HEK293 (cell line): ENCODE results near the gene PCF11.

Experiments
- CTCF ChIA-PET: fragments of 350-600 bp; formaldehyde crosslinking; extraction: SDS; loops from one replicate; lab custom pipeline; 2021; ENCODE audit warnings: antibody characterized with exemption; lab: Yijun Ruan, JAX
- POLR2A ChIA-PET: fragments of 300-600 bp; formaldehyde crosslinking; extraction: SDS; loops from one replicate; lab custom pipeline; 2020; ENCODE audit warnings: antibody characterized with exemption, inconsistent platforms; lab: Yijun Ruan, JAX
- H3K27ac ChIP-seq: fragments of 200-500 bp; sonication (Bioruptor generic); 2 replicates; pipeline ENCODE4 v1.5.1; 2014; ENCODE audit warnings: low read depth, low read length, control low read depth, inconsistent platforms; ENCODE audit errors: extremely low read depth
- H3K36me3 ChIP-seq, 2 experiments: fragments of 200-500 bp in 1 of 2; sonication (Bioruptor generic) in 1 of 2; 1 replicate in 1 of 2; 2 replicates in 1 of 2; pipeline ENCODE4 v1.5.1; 2014 to 2017; ENCODE audit warnings: inconsistent platforms in 2 of 2, low read length in 2 of 2; ENCODE audit not compliant: control insufficient read depth in 2 of 2, insufficient read depth in 1 of 2
- H3K4me1 ChIP-seq: fragments of 200-500 bp; sonication (Bioruptor generic); 2 replicates; pipeline ENCODE4 v1.5.1; 2014; ENCODE audit warnings: mild to moderate bottlenecking, low read length, inconsistent platforms; ENCODE audit not compliant: control insufficient read depth, insufficient read depth
- H3K4me3 ChIP-seq: 2 replicates; pipeline ENCODE4 v1.5.1; 2011; ENCODE audit warnings: low read depth, mild to moderate bottlenecking, control low read depth, low read length, moderate library complexity
- H3K9me3 ChIP-seq: fragments of 200-500 bp; sonication (Bioruptor generic); 2 replicates; pipeline ENCODE4 v1.5.1; 2014; ENCODE audit warnings: low read depth, low read length, inconsistent platforms; ENCODE audit not compliant: control insufficient read depth, insufficient read depth
- AEBP2 ChIP-seq: fragments of 450-650 bp; formaldehyde crosslinking; IDR thresholded peaks from 2 replicates; pipeline ENCODE4 v1.5.1; 2016; ENCODE audit warnings: missing biosample characterization, missing genetic modification characterization, borderline replicate concordance
- EGR2 ChIP-seq: fragments of 450-650 bp; formaldehyde crosslinking; IDR thresholded peaks from 2 replicates; pipeline ENCODE4 v1.5.1; 2016; ENCODE audit warnings: low read depth, missing biosample characterization, missing genetic modification characterization
- SCRT1 ChIP-seq: fragments of 450-650 bp; formaldehyde crosslinking; IDR thresholded peaks from 2 replicates; pipeline ENCODE4 v1.5.1; 2016; ENCODE audit warnings: missing biosample characterization, missing genetic modification characterization, borderline replicate concordance
- YY2 ChIP-seq: fragments of 450-650 bp; formaldehyde crosslinking; IDR thresholded peaks from 2 replicates; pipeline ENCODE4 v1.5.1; 2016; ENCODE audit warnings: missing biosample characterization, missing genetic modification characterization
- ZFP3 ChIP-seq: fragments of 450-650 bp; formaldehyde crosslinking; IDR thresholded peaks from 2 replicates; pipeline ENCODE4 v1.5.1; 2016; ENCODE audit warnings: low read depth, missing biosample characterization, missing genetic modification characterization
- ZFP37 ChIP-seq: fragments of 450-650 bp; formaldehyde crosslinking; IDR thresholded peaks from 2 replicates; pipeline ENCODE4 v1.5.1; 2016; ENCODE audit warnings: missing biosample characterization, missing genetic modification characterization
- ZFP41 ChIP-seq: fragments of 450-650 bp; formaldehyde crosslinking; IDR thresholded peaks from 2 replicates; pipeline ENCODE4 v1.5.1; 2016; ENCODE audit warnings: missing biosample characterization, missing genetic modification characterization, borderline replicate concordance
- ZNF10 ChIP-seq: fragments of 450-650 bp; formaldehyde crosslinking; IDR thresholded peaks from 2 replicates; pipeline ENCODE4 v1.5.1; 2017; ENCODE audit warnings: missing biosample characterization, missing genetic modification characterization
- ZNF112 ChIP-seq: fragments of 450-650 bp; formaldehyde crosslinking; IDR thresholded peaks from 2 replicates; pipeline ENCODE4 v1.5.0; 2017; ENCODE audit warnings: missing biosample characterization, missing genetic modification characterization
- ZNF121 ChIP-seq: fragments of 450-650 bp; formaldehyde crosslinking; IDR thresholded peaks from 2 replicates; pipeline ENCODE4 v1.5.1; 2016; ENCODE audit warnings: missing biosample characterization, missing genetic modification characterization
- ZNF133 ChIP-seq: fragments of 450-650 bp; formaldehyde crosslinking; IDR thresholded peaks from 2 replicates; pipeline ENCODE4 v1.5.1; 2016; ENCODE audit warnings: missing biosample characterization, missing genetic modification characterization
- ZNF2 ChIP-seq: fragments of 450-650 bp; formaldehyde crosslinking; IDR thresholded peaks from 2 replicates; pipeline ENCODE4 v1.5.1; 2016; ENCODE audit warnings: missing biosample characterization, missing genetic modification characterization
- ZNF239 ChIP-seq: fragments of 450-650 bp; formaldehyde crosslinking; IDR thresholded peaks from 2 replicates; pipeline ENCODE4 v1.5.1; 2016; ENCODE audit warnings: missing biosample characterization, missing genetic modification characterization
- ZNF324 ChIP-seq: fragments of 450-650 bp; formaldehyde crosslinking; IDR thresholded peaks from 2 replicates; pipeline ENCODE4 v1.5.1; 2016; ENCODE audit warnings: missing biosample characterization, missing genetic modification characterization
- ZNF341 ChIP-seq: fragments of 450-650 bp; formaldehyde crosslinking; IDR thresholded peaks from 2 replicates; pipeline ENCODE4; 2016; ENCODE audit warnings: low read depth, missing biosample characterization, missing genetic modification characterization
- ZNF416 ChIP-seq: fragments of 450-650 bp; formaldehyde crosslinking; IDR thresholded peaks from 2 replicates; pipeline ENCODE4 v1.5.1; 2016; ENCODE audit warnings: missing biosample characterization, missing genetic modification characterization
- ZNF561 ChIP-seq: fragments of 450-650 bp; IDR thresholded peaks from 2 replicates; pipeline ENCODE4 v1.5.1; 2018; ENCODE audit warnings: missing biosample characterization, missing genetic modification characterization, borderline replicate concordance
- TF ChIP-seq, protein P1 (sequence below): fragments of 450-650 bp; formaldehyde crosslinking; optimal IDR thresholded peaks from 2 replicates; pipeline ENCODE3; 2016; ENCODE audit warnings: missing biosample characterization, mild to moderate bottlenecking, missing genetic modification characterization

The PCF11 gene

DNA sequence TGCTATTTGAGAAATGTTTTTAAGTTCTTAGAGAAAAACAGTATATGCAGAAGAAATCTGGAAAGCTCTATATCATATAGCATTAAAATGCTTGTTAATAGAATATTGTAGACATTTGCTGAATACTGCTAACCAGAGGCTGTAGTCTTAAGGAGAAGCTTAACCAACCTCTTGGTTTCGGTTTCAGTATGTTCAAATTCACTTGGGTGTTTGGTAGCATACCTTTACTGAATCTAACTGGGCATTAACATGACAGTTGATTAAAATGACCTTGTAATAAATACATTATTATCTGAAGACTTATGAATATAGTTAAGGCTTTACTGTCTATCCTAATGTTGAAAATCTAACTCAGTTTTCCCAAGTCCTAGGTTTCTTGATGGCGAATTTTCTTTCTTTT, 5.4 kb downstream of the PCF11 start:
- H3K36me3 ChIP-seq = peaks cover 4 to 73% of the 10 kb centered on the region in 2 experiments
- POLR2A ChIA-PET = no interaction called here
- H3K4me1 ChIP-seq = peaks cover 5% of the 10 kb centered on the region
- CTCF ChIA-PET = interaction anchor here (0.5 to 0.7 kb wide), 3 partner anchors 47 to 518 kb away, joined by 3 read pairs; no protein-coding TSS in a partner anchor
- H3K27ac ChIP-seq = no peak overlapping the region
- no peaks in the 10 kb centered on the region for H3K9me3 ChIP-seq
- TF ChIP-seq ZNF121 (tag by site-specific recombination) (no peak), ZNF324 (tag by site-specific recombination) (no peak), ZNF10 (tag by site-specific recombination) (no peak), SCRT1 (no peak), ZNF416 (tag by site-specific recombination) (no peak), ZNF2 (tag by site-specific recombination) (no peak), AEBP2 (no peak), ZNF561 (tag by site-specific recombination) (no peak)
- H3K4me3 ChIP-seq = no peak overlapping the region

DNA sequence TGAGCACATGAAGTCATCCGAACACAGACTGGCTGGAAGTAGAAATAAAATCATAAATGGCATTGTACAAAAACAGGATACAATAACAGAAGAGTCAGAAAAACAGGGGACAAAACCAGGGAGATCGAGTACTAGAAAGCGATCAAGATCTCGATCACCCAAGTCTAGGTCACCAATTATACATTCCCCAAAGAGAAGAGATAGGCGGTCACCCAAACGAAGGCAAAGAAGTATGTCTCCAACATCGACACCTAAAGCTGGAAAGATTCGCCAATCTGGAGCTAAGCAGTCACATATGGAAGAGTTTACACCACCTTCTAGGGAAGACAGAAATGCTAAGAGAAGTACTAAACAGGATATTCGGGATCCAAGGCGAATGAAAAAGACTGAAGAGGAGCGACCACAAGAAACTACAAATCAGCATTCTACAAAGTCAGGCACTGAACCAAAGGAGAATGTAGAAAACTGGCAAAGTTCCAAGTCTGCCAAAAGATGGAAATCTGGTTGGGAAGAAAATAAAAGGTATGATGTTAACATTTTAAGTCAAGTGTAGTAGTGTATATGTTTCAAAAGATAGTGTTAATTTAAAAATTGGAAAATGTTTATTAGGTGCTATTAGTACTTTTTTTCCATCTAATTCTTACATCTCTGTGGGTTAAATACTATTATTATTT, 9.4 kb downstream of the PCF11 start:
- peaks cover 7 to 85% of the 10 kb centered on the region in 2 experiments for H3K36me3 ChIP-seq
- TF ChIP-seq ZNF341 (tag by site-specific recombination) = no peak
- no peak for TF ChIP-seq ZFP3 (tag by site-specific recombination)
- TF ChIP-seq ZNF133 (tag by site-specific recombination) = peak; percentile 95
- H3K27ac ChIP-seq = no peak overlapping the region
- H3K4me3 ChIP-seq = no peak overlapping the region
- peaks cover 3% of the 10 kb centered on the region; the same call in 1 of the 2 replicates for H3K4me1 ChIP-seq
- no peaks in the 10 kb centered on the region for H3K9me3 ChIP-seq
- POLR2A ChIA-PET = no interaction called here
- CTCF ChIA-PET = no interaction called here

- H3K27ac ChIP-seq = no peak overlapping the region
- H3K9me3 ChIP-seq = no peaks in the 10 kb centered on the region
- TF ChIP-seq ZFP41 (no peak), ZNF112 (tag by site-specific recombination) (no peak), ZFP37 (tag by site-specific recombination) (no peak), EGR2 (tag by site-specific recombination) (no peak), ZNF239 (no peak), YY2 (tag by site-specific recombination) (no peak)
- TF ChIP-seq, protein P1, sequence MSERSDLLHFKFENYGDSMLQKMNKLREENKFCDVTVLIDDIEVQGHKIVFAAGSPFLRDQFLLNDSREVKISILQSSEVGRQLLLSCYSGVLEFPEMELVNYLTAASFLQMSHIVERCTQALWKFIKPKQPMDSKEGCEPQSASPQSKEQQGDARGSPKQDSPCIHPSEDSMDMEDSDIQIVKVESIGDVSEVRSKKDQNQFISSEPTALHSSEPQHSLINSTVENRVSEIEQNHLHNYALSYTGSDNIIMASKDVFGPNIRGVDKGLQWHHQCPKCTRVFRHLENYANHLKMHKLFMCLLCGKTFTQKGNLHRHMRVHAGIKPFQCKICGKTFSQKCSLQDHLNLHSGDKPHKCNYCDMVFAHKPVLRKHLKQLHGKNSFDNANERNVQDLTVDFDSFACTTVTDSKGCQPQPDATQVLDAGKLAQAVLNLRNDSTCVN (tag by site-specific recombination) = no peak
- POLR2A ChIA-PET = no interaction called here
- peaks cover 11 to 94% of the 10 kb centered on the region in 2 experiments for H3K36me3 ChIP-seq
- CTCF ChIA-PET = interaction anchor here (1.6 kb wide), 1 partner anchor 301 kb away, joined by 3 read pairs; no protein-coding TSS in a partner anchor
- no peaks in the 10 kb centered on the region for H3K4me1 ChIP-seq
- H3K4me3 ChIP-seq = no peak overlapping the region
Measured at GRCh38 chr11:83168756-83169155, 11.8 kb downstream of the PCF11 start.
